Breast epithelium (tissue), 4 donors: ENCODE data around the gene MTSS2. TPM values are rescaled to one million over a fixed set of nuclear protein-coding genes. Genes with fewer than 3 reads are reported as not detected.

Experiments
- DNase-seq, 2 donors: peaks; one replicate each; pipeline ENCODE4 v3.0.0-alpha.2; 2019; ENCODE audit warnings: low spot score in 2 of 2
- H3K27ac ChIP-seq, 2 donors: fragments of 200-600 bp; sonication (generic) in 1 of 2; one replicate each; pipeline ENCODE4 v1.5.1; 2016 to 2019; ENCODE audit warnings: mild to moderate bottlenecking in 1 of 2
- H3K27me3 ChIP-seq, 2 donors: fragments of 200-600 bp; sonication (generic) in 1 of 2; one replicate each; pipeline versions ENCODE4 v1.5.1 to v1.6.0; 2017 to 2019; ENCODE audit warnings: control low read depth in 1 of 2, mild to moderate bottlenecking in 1 of 2
- H3K36me3 ChIP-seq: fragments of 200-600 bp; one replicate; pipeline ENCODE4 v1.5.1; 2019
- H3K4me1 ChIP-seq, 2 donors: fragments of 200-600 bp; sonication (generic); one replicate each; pipeline ENCODE4 v1.5.1; 2016 to 2019; ENCODE audit warnings: control low read depth in 1 of 2
- H3K4me3 ChIP-seq, 3 donors: fragments of 200-600 bp; sonication (generic); 1 replicate in 2 of 3; 2 replicates in 1 of 3; pipeline ENCODE4 v1.5.1; 2016 to 2019; ENCODE audit warnings: mild to moderate bottlenecking in 3 of 3, moderate library complexity in 2 of 3
- H3K9me3 ChIP-seq, 2 donors: fragments of 200-600 bp; sonication (generic) in 1 of 2; one replicate each; pipeline ENCODE4 v1.5.1; 2016 to 2019; ENCODE audit warnings: control low read depth in 1 of 2
- POLR2A ChIP-seq: fragments of 450-650 bp; IDR thresholded peaks from one replicate; pipeline ENCODE4 v1.6.1; 2016; ENCODE audit warnings: antibody characterized with exemption, mild to moderate bottlenecking, moderate library complexity
- POLR2AphosphoS5 ChIP-seq, 3 donors: sonication (generic); formaldehyde crosslinking; IDR thresholded peaks; one replicate each; pipeline ENCODE4 v1.6.1; 2017; ENCODE audit warnings: antibody characterized with exemption in 3 of 3
- intact Hi-C: fragments of 100-400 bp; cut with DNase I; formaldehyde crosslinking; loops from one replicate; pipeline ENCODE4 v1.15.1; 2023; ENCODE audit warnings: low total_unique reads
- total RNA-seq, 3 donors: library from RNA; depleted of rRNA; stranded (reverse); fragments of >200 nt; gene quantifications; one replicate each; pipeline ENCODE4 v1.1.0, GENCODE V29; 2016
- TF ChIP-seq, protein P1 (sequence below), 3 donors: fragments of 450-650 bp; IDR thresholded peaks; one replicate each; pipeline ENCODE4 v1.5.1; 2016 to 2017; ENCODE audit warnings: antibody characterized with exemption in 3 of 3, mild to moderate bottlenecking in 3 of 3, moderate library complexity in 3 of 3

Gene MTSS2
- total RNA-seq, 3 donors from 2014 or later = 9.4 to 28.8 (median 22.8) TPM

DNA sequence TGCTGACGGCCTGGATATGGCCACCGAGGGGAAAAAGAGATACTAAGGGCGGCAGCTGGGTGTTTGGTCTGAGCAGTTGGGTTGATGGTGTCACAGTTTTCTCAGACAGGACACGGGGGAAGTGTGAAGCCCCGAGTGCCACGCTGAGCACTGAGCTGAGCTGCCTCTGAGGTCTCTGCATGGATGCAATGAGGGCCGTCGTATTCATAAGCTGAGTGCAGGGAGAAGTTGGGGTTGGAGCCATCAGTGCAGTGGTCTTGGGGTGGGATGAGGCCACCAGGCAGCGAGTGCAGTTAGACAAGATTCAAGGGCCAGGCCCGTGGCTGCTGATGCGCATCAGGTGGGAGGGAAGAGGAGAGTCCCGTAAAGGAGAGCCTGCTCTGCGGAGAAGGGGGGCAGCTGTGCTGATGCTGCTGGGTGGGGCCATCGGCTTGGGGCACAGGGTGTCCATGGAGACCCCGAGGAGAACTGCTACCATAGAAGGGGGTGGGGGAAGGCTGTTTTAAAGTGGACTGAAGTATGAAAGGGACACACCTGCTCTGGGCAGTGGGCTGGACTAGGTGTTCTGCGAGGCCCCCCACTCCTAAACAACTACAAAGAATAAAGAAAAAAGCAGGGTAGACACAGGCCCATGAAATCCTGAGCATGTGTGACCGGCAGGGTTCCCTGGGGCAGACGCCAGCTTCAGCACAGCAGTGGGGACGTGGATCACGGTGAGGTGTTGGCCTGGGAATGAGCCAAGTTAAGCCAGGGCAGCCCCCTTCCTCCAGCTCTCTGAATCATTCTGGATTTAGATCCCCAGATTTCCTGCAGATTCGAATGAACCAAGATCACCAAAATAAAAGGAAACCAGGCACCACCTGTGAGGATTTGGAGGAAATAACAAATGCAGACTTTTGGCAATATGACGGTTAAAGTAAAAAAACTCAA is 19.8 kb downstream of the MTSS2 start:
- peaks cover 0 to 7% of the 10 kb centered on the region in 2 donors for H3K4me1 ChIP-seq

DNA sequence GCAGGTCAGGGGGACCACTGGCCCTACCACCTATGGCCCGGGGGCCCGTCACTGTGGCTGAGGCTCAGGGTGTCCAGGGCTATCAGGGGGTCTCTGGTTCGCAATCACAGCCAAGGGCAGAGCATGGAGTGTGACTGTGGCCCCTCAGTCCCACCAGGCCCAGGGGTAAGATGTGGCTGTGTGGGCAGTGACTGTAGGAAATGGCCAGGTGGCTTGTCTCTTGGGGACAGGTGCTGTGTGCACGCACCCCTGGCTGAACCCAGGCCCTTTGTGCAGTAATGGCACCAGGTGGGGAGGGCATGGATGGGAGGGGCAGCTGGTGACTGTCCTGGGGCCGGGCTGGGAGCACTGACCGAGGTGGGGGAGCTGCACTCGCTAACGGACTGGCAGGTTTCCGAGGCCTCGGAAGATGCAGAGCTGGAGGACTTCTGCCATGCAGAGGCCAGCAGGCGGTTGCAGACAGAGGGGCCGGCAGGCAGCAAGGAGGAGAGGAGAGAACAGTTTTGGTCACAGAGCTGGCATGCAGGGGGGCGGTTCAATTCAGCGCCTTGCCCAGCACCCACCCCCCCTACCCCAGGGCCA is 20.6 kb downstream of the MTSS2 start:
- intact Hi-C loops = no loop called here
- Histone ChIP-seq H3K4me3 (no peak overlapping the region), H3K36me3 (peaks cover 18% of the 10 kb centered on the region)

More for the DNA sequence above, 19.8 kb downstream of the MTSS2 start:
- peaks cover 21% of the 10 kb centered on the region for H3K36me3 ChIP-seq
- no peaks in the 10 kb centered on the region for H3K27me3 ChIP-seq
- intact Hi-C loops = no loop called here
- no peaks in the 10 kb centered on the region for H3K9me3 ChIP-seq
- no peak overlapping the region for H3K4me3 ChIP-seq
- peak in 1 of 2 donors; percentile 31 for DNase-seq
- H3K27ac ChIP-seq = no peak overlapping the region
- TF ChIP-seq POLR2AphosphoS5 (IDR thresholded peaks at IDR 0.05) (no peak), POLR2A (no peak)
- TF ChIP-seq, protein P1, sequence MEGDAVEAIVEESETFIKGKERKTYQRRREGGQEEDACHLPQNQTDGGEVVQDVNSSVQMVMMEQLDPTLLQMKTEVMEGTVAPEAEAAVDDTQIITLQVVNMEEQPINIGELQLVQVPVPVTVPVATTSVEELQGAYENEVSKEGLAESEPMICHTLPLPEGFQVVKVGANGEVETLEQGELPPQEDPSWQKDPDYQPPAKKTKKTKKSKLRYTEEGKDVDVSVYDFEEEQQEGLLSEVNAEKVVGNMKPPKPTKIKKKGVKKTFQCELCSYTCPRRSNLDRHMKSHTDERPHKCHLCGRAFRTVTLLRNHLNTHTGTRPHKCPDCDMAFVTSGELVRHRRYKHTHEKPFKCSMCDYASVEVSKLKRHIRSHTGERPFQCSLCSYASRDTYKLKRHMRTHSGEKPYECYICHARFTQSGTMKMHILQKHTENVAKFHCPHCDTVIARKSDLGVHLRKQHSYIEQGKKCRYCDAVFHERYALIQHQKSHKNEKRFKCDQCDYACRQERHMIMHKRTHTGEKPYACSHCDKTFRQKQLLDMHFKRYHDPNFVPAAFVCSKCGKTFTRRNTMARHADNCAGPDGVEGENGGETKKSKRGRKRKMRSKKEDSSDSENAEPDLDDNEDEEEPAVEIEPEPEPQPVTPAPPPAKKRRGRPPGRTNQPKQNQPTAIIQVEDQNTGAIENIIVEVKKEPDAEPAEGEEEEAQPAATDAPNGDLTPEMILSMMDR (IDR thresholded peaks at IDR 0.05) = no peak

DNA sequence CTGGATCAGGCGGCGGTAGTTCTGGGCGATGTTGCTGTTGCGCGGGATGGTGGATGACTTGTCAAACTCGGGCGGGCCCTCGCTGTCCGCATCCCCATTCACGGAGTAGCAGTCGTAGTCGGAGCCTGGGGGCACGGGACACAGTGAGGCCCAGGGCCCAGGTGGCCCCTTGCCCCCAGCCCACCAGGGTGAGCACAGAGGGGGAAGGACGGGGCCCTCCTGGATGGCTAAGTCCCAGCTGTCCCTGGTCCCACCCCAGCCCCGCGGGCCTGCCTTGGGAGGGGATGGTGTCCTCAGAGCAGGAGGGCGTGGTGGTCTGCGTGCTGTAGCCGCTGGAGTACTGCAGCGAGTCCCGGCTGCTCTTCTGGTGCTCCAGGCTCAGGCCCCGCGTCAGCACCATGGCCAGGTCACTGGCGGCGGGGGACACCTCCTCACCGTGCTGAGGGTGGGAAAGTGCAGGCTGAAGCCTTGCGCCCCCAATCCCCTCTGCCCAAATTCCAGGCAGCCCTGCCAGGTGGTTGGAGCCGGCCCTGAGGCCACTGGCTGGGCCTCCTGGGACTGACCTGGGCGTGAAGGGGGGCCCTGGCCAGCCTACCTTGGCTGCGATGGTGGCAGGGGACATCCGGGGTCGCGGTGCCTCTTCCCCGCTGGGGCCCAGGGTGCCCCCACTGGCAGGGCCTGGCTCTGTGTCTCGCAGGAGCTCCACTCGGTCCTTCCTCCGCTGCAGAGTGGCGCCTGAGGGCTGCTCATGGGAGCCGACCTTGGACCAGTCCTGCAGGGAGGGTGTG is 21.3 kb downstream of the MTSS2 start:
- H3K27ac ChIP-seq = no peak overlapping the region
- no peak for TF ChIP-seq POLR2A
- no peak for TF ChIP-seq POLR2AphosphoS5 (IDR thresholded peaks at IDR 0.05)
- TF ChIP-seq, protein P1 (IDR thresholded peaks at IDR 0.05) = no peak
- H3K4me3 ChIP-seq = no peak overlapping the region
- peaks cover 0 to 7% of the 10 kb centered on the region in 2 donors for H3K4me1 ChIP-seq
- no peaks in the 10 kb centered on the region for H3K27me3 ChIP-seq
- no peaks in the 10 kb centered on the region for H3K9me3 ChIP-seq
- intact Hi-C loops = no loop called here
- peaks cover 16% of the 10 kb centered on the region for H3K36me3 ChIP-seq
- peak in 1 of 2 donors; percentile 45 for DNase-seq

More for the DNA sequence above, 20.6 kb downstream of the MTSS2 start:
- Histone ChIP-seq H3K9me3 (no peaks in the 10 kb centered on the region), H3K4me1 (peaks cover 0 to 7% of the 10 kb centered on the region in 2 donors), H3K27ac (no peak overlapping the region), H3K27me3 (no peaks in the 10 kb centered on the region)
- no peak for TF ChIP-seq POLR2AphosphoS5 (IDR thresholded peaks at IDR 0.05)
- TF ChIP-seq, protein P1 (IDR thresholded peaks at IDR 0.05) = no peak
- TF ChIP-seq POLR2A = no peak
- peak in 1 of 2 donors; percentile 43 for DNase-seq

DNA sequence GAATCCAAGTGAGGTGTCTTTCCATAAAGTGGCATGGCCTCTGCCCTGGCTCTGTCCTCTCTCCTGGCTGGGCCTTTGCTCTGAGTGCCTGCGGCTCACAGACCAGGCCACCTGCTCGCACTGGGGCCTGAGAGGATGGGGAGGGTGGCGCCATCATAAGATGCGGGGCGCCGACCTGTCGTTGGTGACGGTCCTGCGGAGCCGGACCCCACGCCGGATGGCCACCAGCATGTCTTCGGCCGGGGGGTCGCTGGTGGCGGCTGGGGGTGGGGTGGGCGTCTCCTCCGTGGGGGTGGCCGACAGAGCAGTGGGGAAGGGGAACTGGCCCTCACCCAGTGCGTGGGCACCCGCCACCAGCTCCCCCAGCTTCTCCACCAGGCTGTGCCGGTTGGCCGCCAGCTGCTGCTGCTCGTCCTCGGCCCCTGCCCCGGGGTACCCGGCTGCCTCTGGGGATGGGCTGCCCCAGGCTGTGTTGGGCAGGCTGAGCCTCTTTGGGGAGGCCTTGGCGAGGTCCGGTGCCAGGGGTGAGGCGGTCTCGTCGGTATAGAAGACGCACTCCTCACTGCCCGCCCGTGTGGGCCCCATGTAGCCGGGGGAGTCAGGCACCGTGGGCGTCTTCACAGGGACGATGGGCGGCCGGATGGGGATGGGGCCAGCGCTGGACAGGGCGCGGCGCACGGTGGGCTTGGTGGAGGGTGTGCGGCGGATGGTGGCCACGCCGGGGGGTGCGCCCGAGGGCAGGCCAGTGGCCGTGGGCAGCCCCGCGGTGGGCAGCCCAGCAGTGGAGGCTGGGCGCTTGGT is 22.1 kb downstream of the MTSS2 start:
- TF ChIP-seq POLR2A (no peak), POLR2AphosphoS5 (IDR thresholded peaks at IDR 0.05) (no peak)
- TF ChIP-seq, protein P1 (IDR thresholded peaks at IDR 0.05) = no peak
- intact Hi-C loops = no loop called here
- peak overlapping the region; percentile 60 to 69 for H3K27ac ChIP-seq
- peak in 1 of 2 donors; percentile 49 for DNase-seq
- H3K36me3 ChIP-seq = peaks cover 16% of the 10 kb centered on the region
- H3K4me3 ChIP-seq = no peak overlapping the region
- H3K4me1 ChIP-seq = peaks cover 0 to 7% of the 10 kb centered on the region in 2 donors
- H3K9me3 ChIP-seq = no peaks in the 10 kb centered on the region
- H3K27me3 ChIP-seq = no peaks in the 10 kb centered on the region
